Esophagus squamous epithelium (tissue), 5 donors: ENCODE measurements around the gene SLC29A1. TPM values are rescaled to one million over a fixed set of nuclear protein-coding genes. Genes with fewer than 3 reads are reported as not detected.

ENCODE experiments used
- DNase-seq: peaks from one replicate; lab custom pipeline; 2025; lab: John Stamatoyannopoulos, UW
- H3K27ac ChIP-seq, 4 donors: fragments of 200-600 bp; sonication (generic); one replicate each; pipeline ENCODE4 v1.5.1; 2016 to 2019; ENCODE audit warnings: mild to moderate bottlenecking in 1 of 4
- H3K27me3 ChIP-seq, 4 donors: fragments of 200-600 bp; sonication (generic); 1 replicate in 3 of 4; 2 replicates in 1 of 4; pipeline versions ENCODE4 v1.5.1 to v1.6.0; 2017 to 2021; ENCODE audit warnings: antibody characterized with exemption in 1 of 4
- H3K36me3 ChIP-seq, 3 donors: fragments of 200-600 bp; sonication (generic); one replicate each; pipeline ENCODE4 v1.5.1; 2016 to 2019
- H3K4me1 ChIP-seq, 3 donors: fragments of 200-600 bp; sonication (generic); one replicate each; pipeline ENCODE4 v1.5.1; 2017 to 2019
- H3K4me3 ChIP-seq, 4 donors: fragments of 200-600 bp; sonication (generic); 1 replicate in 3 of 4; 2 replicates in 1 of 4; pipeline ENCODE4 v1.5.1; 2016 to 2019; ENCODE audit warnings: mild to moderate bottlenecking in 2 of 4, moderate library complexity in 1 of 4
- H3K9me3 ChIP-seq, 3 donors: fragments of 200-600 bp; sonication (generic); one replicate each; pipeline ENCODE4 v1.5.1; 2016 to 2019
- CTCF ChIP-seq, 6 experiments: fragments of 450-650 bp in 4 of 6; fragments of 200-600 bp in 2 of 6; sonication (generic) in 2 of 6; IDR thresholded peaks; one replicate each; pipeline ENCODE4 v1.5.1; 2016 to 2019; ENCODE audit warnings: antibody characterized with exemption in 6 of 6, mild to moderate bottlenecking in 4 of 6, moderate library complexity in 4 of 6
- POLR2A ChIP-seq, 4 donors: fragments of 450-650 bp; IDR thresholded peaks; one replicate each; pipeline ENCODE4 v1.6.1; 2017; ENCODE audit warnings: antibody characterized with exemption in 4 of 4, mild to moderate bottlenecking in 4 of 4, moderate library complexity in 3 of 4
- WGBS, 2 donors: methylation state at CpG; one replicate each; pipeline ENCODE4 v1.1.5; 2018; 5-methylcytosine and 5-hydroxymethylcytosine counted together
- intact Hi-C: fragments of 100-400 bp; cut with DNase I; formaldehyde crosslinking; loops from one replicate; pipeline ENCODE4 v1.15.0; 2022
- total RNA-seq, 4 donors: library from RNA; depleted of rRNA; stranded (reverse); fragments of >200 nt; gene quantifications; one replicate each; pipeline ENCODE4 v1.1.0, GENCODE V29; 2016
- donor health status: DM: yes; HTN: yes; CAD: no.

Gene SLC29A1
- total RNA-seq, 4 donors from 2014 or later: 12.7 to 24.8 (median 22.3) TPM

GRCh38 chr6:44267252-44267651 lies 43.9 kb downstream of the SLC29A1 start:
- H3K27ac ChIP-seq: no peak overlapping the region
- no peak for DNase-seq
- H3K36me3 ChIP-seq: no peaks in the 10 kb centered on the region
- 72 to 82% methylated on average over 9 to 10 of the region's 10 CpGs for WGBS, 2 donors
- intact Hi-C loops: loop anchor here (5.0 kb wide), 1 partner anchor 70 kb away; no protein-coding TSS in a partner anchor
- no peak overlapping the region for H3K4me3 ChIP-seq
- TF ChIP-seq CTCF (IDR thresholded peaks at IDR 0.05) (no peak), POLR2A (IDR thresholded peaks at IDR 0.05) (no peak)
- H3K4me1 ChIP-seq: peaks cover 26 to 50% (median 35%) of the 10 kb centered on the region in 3 donors
- peaks cover 0 to 43% (median 8%) of the 10 kb centered on the region in 4 donors for H3K27me3 ChIP-seq
- no peaks in the 10 kb centered on the region for H3K9me3 ChIP-seq

GRCh38 chr6:44268095-44268628 lies 44.8 kb downstream of the SLC29A1 start:
- Histone ChIP-seq H3K27me3 (peaks cover 0 to 52% (median 9%) of the 10 kb centered on the region in 4 donors), H3K9me3 (no peaks in the 10 kb centered on the region), H3K27ac (no peak overlapping the region), H3K4me3 (no peak overlapping the region), H3K36me3 (no peaks in the 10 kb centered on the region), H3K4me1 (peaks cover 17 to 41% (median 30%) of the 10 kb centered on the region in 3 donors)
- 0 to 31% methylated on average over 3 to 5 of the region's 5 CpGs for WGBS, 2 donors
- TF ChIP-seq POLR2A (IDR thresholded peaks at IDR 0.05) (no peak), CTCF (IDR thresholded peaks at IDR 0.05) (peak; percentile 86 to 93 (median 90))
- intact Hi-C loops: loop anchor here (5.0 kb wide), 1 partner anchor 69 kb away; no protein-coding TSS in a partner anchor
- no peak for DNase-seq

GRCh38 chr6:44269178-44269920 lies 46.0 kb downstream of the SLC29A1 start:
- H3K27me3 ChIP-seq: peaks cover 0 to 64% (median 10%) of the 10 kb centered on the region in 4 donors

GRCh38 chr6:44269921-44270525 lies 46.6 kb downstream of the SLC29A1 start, which contains the start of gene TMEM151B:
Gene TMEM151B (plus strand): TSS chr6:44270450. CDS start chr6:44270743, 293 bp downstream.
- intact Hi-C loops: loop anchor here (5.0 kb wide), 1 partner anchor 67 kb away; no protein-coding TSS in a partner anchor
- Histone ChIP-seq H3K27ac (no peak within 1 kb of the TSS), H3K4me3 (peak within 1 kb of the TSS in 3 of 4 donors; percentile 26 to 68 (median 50)), H3K27me3 (peaks cover 0 to 71% (median 10%) of the 10 kb centered on the region in 4 donors), H3K4me1 (peaks cover 0 to 23% (median 11%) of the 10 kb centered on the region in 3 donors), H3K9me3 (no peaks in the 10 kb centered on the region), H3K36me3 (no peaks in the 10 kb centered on the region)
- DNase-seq: no peak
- WGBS, 2 donors: 20 to 71% methylated on average over 2 to 6 of the region's 29 CpGs
- TF ChIP-seq POLR2A (IDR thresholded peaks at IDR 0.05) (no peak), CTCF (IDR thresholded peaks at IDR 0.05) (no peak)

More at GRCh38 chr6:44269178-44269920, 46.0 kb downstream of the SLC29A1 start:
- 60 to 86% methylated on average over 1 of the region's 1 CpG for WGBS, 2 donors
- Histone ChIP-seq H3K27ac (no peak overlapping the region), H3K9me3 (no peaks in the 10 kb centered on the region), H3K36me3 (no peaks in the 10 kb centered on the region), H3K4me1 (peaks cover 6 to 29% (median 18%) of the 10 kb centered on the region in 3 donors), H3K4me3 (no peak overlapping the region)
- TF ChIP-seq CTCF (IDR thresholded peaks at IDR 0.05): no peak
- TF ChIP-seq POLR2A (IDR thresholded peaks at IDR 0.05): no peak
- intact Hi-C loops: loop anchor here (5.0 kb wide), 1 partner anchor 68 kb away; no protein-coding TSS in a partner anchor
- DNase-seq: no peak
